HCT116 (cell line): Measurements from ENCODE around the gene XYLT2.

Source experiments
- CEBPB ChIP-seq: IDR thresholded peaks from 2 replicates; pipeline ENCODE4 v1.6.1; 2012; ENCODE audit warnings: low read depth
- CTCF ChIP-seq, 3 experiments: fragments of 200-600 bp in 1 of 3; sonication (generic) in 1 of 3; IDR thresholded peaks in 2 of 3; conservative IDR thresholded peaks in 1 of 3; 2 replicates each; pipeline ENCODE4 v1.5.1; 2012 to 2017; ENCODE audit warnings: low read depth in 2 of 3, low read length in 2 of 3, antibody characterized with exemption in 1 of 3, borderline replicate concordance in 1 of 3, control low read depth in 1 of 3, mild to moderate bottlenecking in 1 of 3, mixed read lengths in 1 of 3, mixed run types in 1 of 3, moderate library complexity in 1 of 3; ENCODE audit not compliant: insufficient read depth in 1 of 3
- POLR2A ChIP-seq: IDR thresholded peaks from 2 replicates; pipeline ENCODE4 v1.7.0; 2011; ENCODE audit warnings: borderline replicate concordance; ENCODE audit not compliant: insufficient read depth, insufficient read length; ENCODE audit errors: extremely low read depth
- POLR2AphosphoS5 ChIP-seq: IDR thresholded peaks from 2 replicates; pipeline ENCODE4 v1.6.1; 2011; ENCODE audit warnings: mild to moderate bottlenecking, low read depth, low read length, moderate library complexity
- RAD21 ChIP-seq: IDR thresholded peaks from 2 replicates; pipeline ENCODE4 v1.6.1; 2012; ENCODE audit warnings: low read depth, mild to moderate bottlenecking
- REST ChIP-seq: IDR thresholded peaks from 2 replicates; pipeline ENCODE4 v1.6.1; 2012; ENCODE audit warnings: low read depth
- SIN3A ChIP-seq: IDR thresholded peaks from 2 replicates; pipeline ENCODE4 v1.6.1; 2012; ENCODE audit warnings: low read depth
- YY1 ChIP-seq: IDR thresholded peaks from 2 replicates; pipeline ENCODE4 v1.6.1; 2011; ENCODE audit warnings: low read length, low read depth, moderate library complexity, mild to moderate bottlenecking; ENCODE audit not compliant: insufficient replicate concordance; ENCODE audit errors: extremely low read depth
- ZFX ChIP-seq: fragments of 450-650 bp; IDR thresholded peaks from 2 replicates; pipeline ENCODE4 v1.6.1; 2017

- TF ChIP-seq POLR2AphosphoS5 (no peak), ZFX (no peak), RAD21 (no peak), POLR2A (no peak), CEBPB (no peak), YY1 (no peak), REST (no peak), SIN3A (no peak), CTCF (IDR thresholded peaks at IDR 0.05 in 2 of 3, conservative IDR thresholded peaks at IDR 0.05 in 1 of 3; ENCODE audit: borderline replicate concordance in 1 of 3, insufficient read depth in 1 of 3, low read depth in 2 of 3, low read length in 2 of 3) (no peak)
These were observed 10.5 kb downstream of the XYLT2 start for GRCh38 chr17:50356418-50356817.
